Stimulated activated CD8-positive, alpha-beta memory T cell treated with anti-CD3 and anti-CD28 coated beads, Interleukin-4, amount 100 ng/mL, for 24 hours (primary cell): ENCODE measurements around the gene EXOSC5.
"Not testable (repeated sequence)": the region's sequence is repeated elsewhere in the genome, so short reads cannot be mapped to it uniquely, and the experiment has no call there.

Experiments used
- DNase-seq: peaks from one replicate; pipeline ENCODE4 v3.0.0-alpha.2; 2020; ENCODE audit warnings: low read depth

EXOSC5 gene

GRCh38 chr19:41405776-41406175 is 8.6 kb upstream of the EXOSC5 start:
- DNase-seq = no peak

GRCh38 chr19:41403181-41403970 is 6.2 kb upstream of the EXOSC5 start:
- no peak for DNase-seq

GRCh38 chr19:41402010-41402409 is 4.9 kb upstream of the EXOSC5 start:
- DNase-seq = no peak

- no peak for DNase-seq
Measured at GRCh38 chr19:41401483-41401882, 4.3 kb upstream of the EXOSC5 start.

- DNase-seq = no peak
Measured at GRCh38 chr19:41399525-41399924, 2.4 kb upstream of the EXOSC5 start.

- no peak for DNase-seq
Measured at GRCh38 chr19:41399091-41399490, 1.9 kb upstream of the EXOSC5 start.

- DNase-seq = no peak
Measured at GRCh38 chr19:41398598-41398997, 1.4 kb upstream of the EXOSC5 start.

- no peak for DNase-seq
Measured at GRCh38 chr19:41398050-41398418, 875 bp upstream of the EXOSC5 start.

- DNase-seq = no peak
Measured at GRCh38 chr19:41395355-41395754, 1.8 kb downstream of the EXOSC5 start.

GRCh38 chr19:41392775-41393174 is 4.4 kb downstream of the EXOSC5 start:
- no peak for DNase-seq

GRCh38 chr19:41391618-41392017 is 5.5 kb downstream of the EXOSC5 start:
- no peak for DNase-seq

- no peak for DNase-seq
Measured at GRCh38 chr19:41386442-41386841, 10.7 kb downstream of the EXOSC5 start.

GRCh38 chr19:41384351-41384750 is 12.8 kb downstream of the EXOSC5 start:
- no peak for DNase-seq

- not testable (repeated sequence) for DNase-seq
Measured at GRCh38 chr19:41381536-41381935, 15.6 kb downstream of the EXOSC5 start.

GRCh38 chr19:41377977-41378709 is 19.0 kb downstream of the EXOSC5 start:
- no peak for DNase-seq

- DNase-seq = no peak
Measured at GRCh38 chr19:41376998-41377365, 20.2 kb downstream of the EXOSC5 start.

GRCh38 chr19:41376241-41376997 is 20.7 kb downstream of the EXOSC5 start, which contains the start of gene TMEM91:
Gene TMEM91 (plus strand): TSS chr19:41376533. CDS start chr19:41378310, 1,777 bp downstream.
- no peak for DNase-seq

GRCh38 chr19:41373993-41374392 is 23.2 kb downstream of the EXOSC5 start:
- no peak for DNase-seq

- DNase-seq = no peak
Measured at GRCh38 chr19:41372501-41372900, 24.7 kb downstream of the EXOSC5 start.

GRCh38 chr19:41371541-41371940 is 25.6 kb downstream of the EXOSC5 start:
- DNase-seq = no peak

- not testable (repeated sequence) for DNase-seq
Measured at GRCh38 chr19:41371119-41371518, 26.0 kb downstream of the EXOSC5 start.

GRCh38 chr19:41369769-41370168 is 27.4 kb downstream of the EXOSC5 start:
- DNase-seq = no peak

- no peak for DNase-seq
Measured at GRCh38 chr19:41367848-41368301, 29.3 kb downstream of the EXOSC5 start.
